WTC11 (cell line): ENCODE results near the gene SYNDIG1. TPM values are rescaled to one million over a fixed set of nuclear protein-coding genes. Genes with fewer than 3 reads are reported as not detected.

Experiments used
- ATAC-seq: fragments of 200-7000 bp; cut with Tn5 transposase; 2 replicates; pipeline ENCODE4 v1.10.0; 2021; ENCODE audit warnings: mild to moderate bottlenecking, moderate library complexity
- CTCF ChIA-PET: fragments of 300-600 bp; sonication (Branson Sonifier 250); formaldehyde crosslinking; loops from one replicate; lab custom pipeline; 2021; ENCODE audit warnings: antibody characterized with exemption; lab: Charles Lee
- POLR2A ChIA-PET: fragments of 350-600 bp; sonication (Branson Sonifier 250); formaldehyde crosslinking; loops from one replicate; lab custom pipeline; 2021; ENCODE audit warnings: antibody characterized with exemption; lab: Charles Lee
- DNase-seq: peaks from one replicate; pipeline ENCODE4 v3.0.0; 2021; ENCODE audit warnings: low spot score
- H3K27ac Mint-ChIP-seq: 2 replicates; pipeline ENCODE4 v1.8.0; 2021; ENCODE audit warnings: mixed read lengths
- H3K27me3 Mint-ChIP-seq: 2 replicates; pipeline ENCODE4 v1.8.0; 2021; ENCODE audit warnings: low read depth, mild to moderate bottlenecking, moderate library complexity, mixed read lengths
- H3K36me3 Mint-ChIP-seq: 2 replicates; pipeline ENCODE4 v1.8.0; 2021; ENCODE audit warnings: mixed read lengths
- H3K4me1 Mint-ChIP-seq: 2 replicates; pipeline ENCODE4 v1.8.0; 2022; ENCODE audit warnings: mixed read lengths
- H3K4me3 Mint-ChIP-seq: 2 replicates; pipeline ENCODE4 v1.8.0; 2021; ENCODE audit warnings: mild to moderate bottlenecking, moderate library complexity, mixed read lengths
- H3K9me3 Mint-ChIP-seq: 2 replicates; pipeline ENCODE4 v1.8.0; 2021; ENCODE audit warnings: mixed read lengths
- CBFB ChIP-seq: sonication (generic); formaldehyde crosslinking; IDR thresholded peaks from 2 replicates; pipeline ENCODE4 v1.8.1; 2022; ENCODE audit warnings: mild to moderate bottlenecking, low read depth, missing genetic modification reagents
- CREM ChIP-seq: sonication (generic); formaldehyde crosslinking; IDR thresholded peaks from 2 replicates; pipeline ENCODE4 v1.8.1; 2022; ENCODE audit warnings: mild to moderate bottlenecking, missing genetic modification reagents, moderate library complexity
- CTCF ChIP-seq: fragments of 200-600 bp; IDR thresholded peaks from 2 replicates; pipeline ENCODE4 v1.8.0; 2022; ENCODE audit warnings: antibody characterized with exemption
- ESRRA ChIP-seq: sonication (generic); formaldehyde crosslinking; IDR thresholded peaks from 2 replicates; pipeline ENCODE4 v1.8.1; 2022; ENCODE audit warnings: mild to moderate bottlenecking, missing genetic modification reagents, borderline replicate concordance
- FOXP4 ChIP-seq: sonication (generic); formaldehyde crosslinking; IDR thresholded peaks from 2 replicates; pipeline ENCODE4 v1.8.0; 2022; ENCODE audit warnings: mild to moderate bottlenecking, missing genetic modification reagents
- GABPB1 ChIP-seq: sonication (generic); formaldehyde crosslinking; IDR thresholded peaks from 2 replicates; pipeline ENCODE4 v1.8.1; 2023; ENCODE audit warnings: mild to moderate bottlenecking, missing genetic modification reagents
- GRHL2 ChIP-seq: fragments of 250-450 bp; sonication (Bioruptor Pico); IDR thresholded peaks from 2 replicates; pipeline ENCODE4 v1.8.0; 2022; ENCODE audit warnings: mild to moderate bottlenecking, moderate library complexity; ENCODE audit not compliant: insufficient replicate concordance, severe bottlenecking
- HMGXB4 ChIP-seq: sonication (generic); formaldehyde crosslinking; IDR thresholded peaks from 2 replicates; pipeline ENCODE4 v1.8.1; 2023; ENCODE audit warnings: mild to moderate bottlenecking, moderate library complexity, missing genetic modification reagents
- NFE2L1 ChIP-seq: sonication (generic); formaldehyde crosslinking; IDR thresholded peaks from 2 replicates; pipeline ENCODE4 v1.8.1; 2023; ENCODE audit warnings: missing genetic modification reagents
- OVOL2 ChIP-seq: fragments of 250-450 bp; sonication (Bioruptor Pico); IDR thresholded peaks from 2 replicates; pipeline ENCODE4 v1.9.0; 2021; ENCODE audit warnings: mild to moderate bottlenecking, borderline replicate concordance
- SOX15 ChIP-seq: fragments of 250-450 bp; sonication (Bioruptor Pico); IDR thresholded peaks from 2 replicates; pipeline ENCODE4 v1.9.0; 2021; ENCODE audit warnings: mild to moderate bottlenecking
- TEAD4 ChIP-seq: sonication (generic); formaldehyde crosslinking; IDR thresholded peaks from 2 replicates; pipeline ENCODE4 v1.8.0; 2022; ENCODE audit warnings: mild to moderate bottlenecking, missing genetic modification reagents
- ZBTB43 ChIP-seq: sonication (generic); formaldehyde crosslinking; IDR thresholded peaks from 2 replicates; pipeline ENCODE4 v1.8.1; 2023; ENCODE audit warnings: mild to moderate bottlenecking, missing genetic modification reagents
- ZMAT4 ChIP-seq: fragments of 250-450 bp; sonication (Bioruptor Pico); IDR thresholded peaks from 2 replicates; pipeline ENCODE4 v1.9.0; 2021; ENCODE audit warnings: mild to moderate bottlenecking
- ZNF138 ChIP-seq: sonication (generic); formaldehyde crosslinking; conservative IDR thresholded peaks from 2 replicates; pipeline ENCODE4 v1.8.1; 2022; ENCODE audit warnings: mild to moderate bottlenecking, moderate library complexity, missing genetic modification reagents
- ZNF219 ChIP-seq: sonication (generic); formaldehyde crosslinking; IDR thresholded peaks from 2 replicates; pipeline ENCODE4 v1.8.0; 2023; ENCODE audit warnings: missing genetic modification reagents, mild to moderate bottlenecking, borderline replicate concordance
- total RNA-seq: library from RNA; stranded (reverse); gene quantifications from 3 replicates; pipeline ENCODE4 v1.2.3, GENCODE V29; 2021

SYNDIG1 gene
- total RNA-seq, 1 experiment from 2014 or later, result 6.4 TPM

- no peak for TF ChIP-seq CTCF
- TF ChIP-seq CREM (CRISPR knock-in tag), result no peak
- TF ChIP-seq GRHL2 (CRISPR knock-in tag), result no peak
- no peak for TF ChIP-seq ZNF219 (CRISPR knock-in tag)
- TF ChIP-seq NFE2L1 (CRISPR knock-in tag), result no peak
- no peak for TF ChIP-seq SOX15 (CRISPR knock-in tag)
- TF ChIP-seq HMGXB4 (CRISPR knock-in tag), result no peak
- TF ChIP-seq ESRRA (CRISPR knock-in tag), result no peak
- no peak for TF ChIP-seq ZNF138 (CRISPR knock-in tag)
- TF ChIP-seq ZMAT4 (CRISPR knock-in tag), result no peak
- TF ChIP-seq TEAD4 (CRISPR knock-in tag), result no peak
- ChIA-PET POLR2A (no interaction called here), CTCF (no interaction called here)
- Mint-ChIP-seq H3K36me3 (0 out of 2 replicates have a peak, but pooled peaks cover 4% of the 10 kb centered on the region), H3K9me3 (peaks cover 6% of the 10 kb centered on the region; the same call in 1 of the 2 replicates), H3K27me3 (no peaks in the 10 kb centered on the region), H3K27ac (no peak overlapping the region), H3K4me3 (no peak overlapping the region), H3K4me1 (0 out of 2 replicates have a peak, but pooled peaks cover 3% of the 10 kb centered on the region)
- DNase-seq (no peak), ATAC-seq (no peak)
Measured at GRCh38 chr20:24664266-24664986, 195.0 kb downstream of the SYNDIG1 start.

- H3K4me1 Mint-ChIP-seq, result 0 out of 2 replicates have a peak, but pooled peaks cover 4% of the 10 kb centered on the region
- peaks cover 6% of the 10 kb centered on the region; the same call in 1 of the 2 replicates for H3K9me3 Mint-ChIP-seq
- DNase-seq, result no peak
- H3K27ac Mint-ChIP-seq, result no peak overlapping the region
- H3K36me3 Mint-ChIP-seq, result 0 out of 2 replicates have a peak, but pooled peaks cover 4% of the 10 kb centered on the region
- ChIA-PET POLR2A (no interaction called here), CTCF (interaction anchor here (1.8 kb wide), 1 partner anchor 116 kb away, joined by 4 read pairs; no protein-coding TSS in a partner anchor)
- H3K4me3 Mint-ChIP-seq, result no peak overlapping the region
- H3K27me3 Mint-ChIP-seq, result no peaks in the 10 kb centered on the region
- TF ChIP-seq SOX15 (CRISPR knock-in tag) (no peak), CBFB (CRISPR knock-in tag) (no peak), GABPB1 (CRISPR knock-in tag) (no peak), OVOL2 (CRISPR knock-in tag) (no peak), ZBTB43 (no peak), ZNF219 (CRISPR knock-in tag) (no peak), FOXP4 (no peak)
- ATAC-seq, result no peak
Measured at GRCh38 chr20:24665196-24665595, 195.8 kb downstream of the SYNDIG1 start.
